K562 (cell line): ENCODE measurements around the gene AMOTL1.

Source experiments
- ATF1 ChIP-seq, 2 experiments: fragments of 450-650 bp in 1 of 2; IDR thresholded peaks; 2 replicates each; pipeline ENCODE4 v1.6.1; 2016; ENCODE audit warnings: missing compliant biosample characterization in 1 of 2, missing genetic modification characterization in 1 of 2
- BMI1 ChIP-seq: fragments of 150-350 bp; IDR thresholded peaks from 2 replicates; pipeline ENCODE4 v1.6.1; 2014; ENCODE audit warnings: low read length
- HNRNPK ChIP-seq: fragments of 200-400 bp; formaldehyde crosslinking; IDR thresholded peaks from one replicate; pipeline ENCODE4 v1.6.1; 2018; ENCODE audit warnings: mild to moderate bottlenecking, low read depth, low read length; ENCODE audit not compliant: poor library complexity, severe bottlenecking
- POLR2A ChIP-seq: fragments of 450-650 bp; conservative IDR thresholded peaks from 2 replicates; pipeline ENCODE4 v1.6.1; 2016
- SP1 ChIP-seq: sonication (generic); formaldehyde crosslinking; IDR thresholded peaks from 2 replicates; pipeline ENCODE4 v1.8.1; 2022; ENCODE audit warnings: mild to moderate bottlenecking, missing genetic modification reagents
- ZBTB1 ChIP-seq: sonication (generic); formaldehyde crosslinking; IDR thresholded peaks from 2 replicates; pipeline ENCODE4 v1.8.1; 2023; ENCODE audit warnings: missing genetic modification reagents, low read depth, mild to moderate bottlenecking, borderline replicate concordance
- ZNF583 ChIP-seq: fragments of 250-450 bp; sonication (Bioruptor Pico); IDR thresholded peaks from 2 replicates; pipeline ENCODE4 v1.4.0; 2020

DNA sequence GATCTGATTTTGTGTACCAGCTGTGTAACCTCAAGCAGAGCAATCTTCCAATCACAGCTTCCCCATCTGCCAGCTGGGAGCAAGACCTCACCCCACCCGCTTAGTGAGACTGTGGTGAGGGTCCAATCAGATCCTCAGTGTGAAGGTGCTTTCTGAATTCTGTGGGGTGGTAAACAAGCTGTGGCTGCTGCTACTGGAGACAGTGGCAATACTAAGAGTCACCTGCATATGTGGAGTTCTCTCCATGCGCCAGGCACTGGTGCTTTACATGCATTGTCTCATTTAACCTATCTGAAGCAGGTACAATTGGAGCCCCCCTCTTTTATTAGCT lies 154.8 kb downstream of the AMOTL1 start:
- TF ChIP-seq ATF1 (CRISPR knock-in tag; IDR thresholded peaks at IDR 0.05) (no peak), ATF1 (tag; IDR thresholded peaks at IDR 0.05) (no peak), ZNF583 (CRISPR knock-in tag) (no peak), SP1 (no peak), POLR2A (no peak), ZBTB1 (CRISPR knock-in tag) (no peak), HNRNPK (no peak), BMI1 (no peak)
